HepG2 (cell line): ENCODE results near the gene ESX1.

ENCODE experiments used
- CCDC6 ChIP-seq: sonication (generic); formaldehyde crosslinking; IDR thresholded peaks from 2 replicates; pipeline ENCODE4 v1.8.1; 2022; ENCODE audit warnings: mild to moderate bottlenecking, missing genetic modification reagents, moderate library complexity
- CREB1 ChIP-seq, 2 experiments: fragments of 450-650 bp in 1 of 2; IDR thresholded peaks; 2 replicates each; pipeline ENCODE4 v1.6.1; 2016 to 2017; ENCODE audit warnings: control low read depth in 1 of 2, mild to moderate bottlenecking in 1 of 2, missing compliant biosample characterization in 1 of 2, missing genetic modification characterization in 1 of 2
- CTCF ChIP-seq: sonication (generic); formaldehyde crosslinking; IDR thresholded peaks from 2 replicates; pipeline ENCODE4 v1.5.0; 2020; ENCODE audit warnings: mild to moderate bottlenecking, missing genetic modification reagents, moderate library complexity
- EEA1 ChIP-seq: sonication (generic); formaldehyde crosslinking; IDR thresholded peaks from 2 replicates; pipeline ENCODE4 v1.5.1; 2020; ENCODE audit warnings: mild to moderate bottlenecking, missing genetic modification reagents, borderline replicate concordance
- RARG ChIP-seq: sonication (generic); formaldehyde crosslinking; IDR thresholded peaks from 2 replicates; pipeline ENCODE4 v1.4.0; 2020; ENCODE audit warnings: low read depth, mild to moderate bottlenecking, missing genetic modification reagents
- ZBTB1 ChIP-seq: sonication (generic); formaldehyde crosslinking; IDR thresholded peaks from 2 replicates; pipeline ENCODE4 v1.4.0; 2020; ENCODE audit warnings: missing genetic modification reagents, borderline replicate concordance
- ZSCAN20 ChIP-seq: sonication (generic); formaldehyde crosslinking; IDR thresholded peaks from 2 replicates; pipeline ENCODE4 v1.4.0; 2020; ENCODE audit warnings: missing genetic modification reagents, mild to moderate bottlenecking, borderline replicate concordance

- no peak for TF ChIP-seq CTCF (CRISPR knock-in tag)
- no peak for TF ChIP-seq ZBTB1
- TF ChIP-seq ZSCAN20 (CRISPR knock-in tag): no peak
- TF ChIP-seq CCDC6 (CRISPR knock-in tag): no peak
- no peak for TF ChIP-seq CREB1 (IDR thresholded peaks at IDR 0.05)
- TF ChIP-seq CREB1 (CRISPR knock-in tag; IDR thresholded peaks at IDR 0.05): no peak
- no peak for TF ChIP-seq EEA1
- TF ChIP-seq RARG: no peak
Measured at GRCh38 chrX:104270212-104270611, 15.5 kb upstream of the ESX1 start.
